Neuron (in vitro differentiated cells): ENCODE measurements around the gene NRCAM.

Experiments
- H2AFZ ChIP-seq: one replicate; pipeline ENCODE4 v1.6.1; 2013; ENCODE audit warnings: low read depth, mild to moderate bottlenecking, inconsistent platforms, low read length, moderate library complexity
- H3K27me3 ChIP-seq: one replicate; pipeline ENCODE4 v1.6.1; 2013; ENCODE audit warnings: low read length; ENCODE audit not compliant: insufficient read depth
- H3K36me3 ChIP-seq: one replicate; pipeline ENCODE4 v1.6.1; 2013; ENCODE audit warnings: low read length; ENCODE audit not compliant: insufficient read depth
- H3K4me1 ChIP-seq: one replicate; pipeline ENCODE4 v1.6.1; 2013; ENCODE audit warnings: low read length; ENCODE audit not compliant: insufficient read depth
- H3K4me3 ChIP-seq: 2 replicates; pipeline ENCODE4 v1.5.1; 2013; ENCODE audit warnings: mild to moderate bottlenecking, low read length, moderate library complexity
- H3K9me3 ChIP-seq: one replicate; pipeline ENCODE4 v1.6.1; 2013; ENCODE audit warnings: low read length

Gene NRCAM

GRCh38 chr7:108188724-108189123 lies 267.5 kb downstream of the NRCAM start:
- Histone ChIP-seq H3K4me3 (no peak overlapping the region), H3K9me3 (peaks cover 4% of the 10 kb centered on the region), H3K27me3 (no peaks in the 10 kb centered on the region), H3K4me1 (no peaks in the 10 kb centered on the region), H3K36me3 (peaks cover 34% of the 10 kb centered on the region), H2AFZ (no peak overlapping the region)

GRCh38 chr7:108181073-108181985 lies 274.9 kb downstream of the NRCAM start:
- no peak overlapping the region for H2AFZ ChIP-seq
- no peaks in the 10 kb centered on the region for H3K4me1 ChIP-seq
- peaks cover 31% of the 10 kb centered on the region for H3K36me3 ChIP-seq
- no peak overlapping the region for H3K4me3 ChIP-seq
- no peaks in the 10 kb centered on the region for H3K27me3 ChIP-seq
- H3K9me3 ChIP-seq = no peaks in the 10 kb centered on the region

- Histone ChIP-seq H3K4me3 (no peak overlapping the region), H3K9me3 (no peaks in the 10 kb centered on the region), H3K27me3 (no peaks in the 10 kb centered on the region), H3K4me1 (no peaks in the 10 kb centered on the region), H3K36me3 (peaks cover 30% of the 10 kb centered on the region), H2AFZ (no peak overlapping the region)
These were observed 277.8 kb downstream of the NRCAM start for GRCh38 chr7:108178398-108178797.

GRCh38 chr7:108171164-108171563 lies 285.1 kb downstream of the NRCAM start:
- H3K4me1 ChIP-seq = no peaks in the 10 kb centered on the region
- no peaks in the 10 kb centered on the region for H3K27me3 ChIP-seq
- H3K36me3 ChIP-seq = peaks cover 7% of the 10 kb centered on the region
- H3K9me3 ChIP-seq = no peaks in the 10 kb centered on the region
- no peak overlapping the region for H3K4me3 ChIP-seq
- H2AFZ ChIP-seq = no peak overlapping the region

- Histone ChIP-seq H3K36me3 (peaks cover 5% of the 10 kb centered on the region), H2AFZ (no peak overlapping the region), H3K9me3 (no peaks in the 10 kb centered on the region), H3K27me3 (no peaks in the 10 kb centered on the region), H3K4me3 (no peak overlapping the region), H3K4me1 (no peaks in the 10 kb centered on the region)
These were observed 286.0 kb downstream of the NRCAM start for GRCh38 chr7:108170251-108170650.

GRCh38 chr7:108167460-108167859 lies 288.8 kb downstream of the NRCAM start:
- Histone ChIP-seq H3K9me3 (no peaks in the 10 kb centered on the region), H3K4me3 (no peak overlapping the region), H3K4me1 (no peaks in the 10 kb centered on the region), H3K27me3 (no peaks in the 10 kb centered on the region), H2AFZ (no peak overlapping the region), H3K36me3 (peaks cover 5% of the 10 kb centered on the region)

GRCh38 chr7:108166687-108167086 lies 289.5 kb downstream of the NRCAM start:
- no peak overlapping the region for H2AFZ ChIP-seq
- H3K4me3 ChIP-seq = no peak overlapping the region
- peaks cover 5% of the 10 kb centered on the region for H3K36me3 ChIP-seq
- H3K27me3 ChIP-seq = no peaks in the 10 kb centered on the region
- no peaks in the 10 kb centered on the region for H3K9me3 ChIP-seq
- no peaks in the 10 kb centered on the region for H3K4me1 ChIP-seq

- Histone ChIP-seq H2AFZ (no peak overlapping the region), H3K9me3 (no peaks in the 10 kb centered on the region)
These were observed 290.5 kb downstream of the NRCAM start for GRCh38 chr7:108165723-108166122.

GRCh38 chr7:108164946-108165345 lies 291.3 kb downstream of the NRCAM start:
- no peaks in the 10 kb centered on the region for H3K4me1 ChIP-seq
- no peaks in the 10 kb centered on the region for H3K27me3 ChIP-seq
- no peak overlapping the region for H3K4me3 ChIP-seq
- no peak overlapping the region for H2AFZ ChIP-seq
- H3K36me3 ChIP-seq = peaks cover 5% of the 10 kb centered on the region
- no peaks in the 10 kb centered on the region for H3K9me3 ChIP-seq

More at GRCh38 chr7:108165723-108166122, 290.5 kb downstream of the NRCAM start:
- Histone ChIP-seq H3K4me3 (no peak overlapping the region), H3K36me3 (peaks cover 5% of the 10 kb centered on the region), H3K4me1 (no peaks in the 10 kb centered on the region), H3K27me3 (no peaks in the 10 kb centered on the region)

- H3K36me3 ChIP-seq = peaks cover 5% of the 10 kb centered on the region
- H3K4me1 ChIP-seq = no peaks in the 10 kb centered on the region
- no peaks in the 10 kb centered on the region for H3K27me3 ChIP-seq
- no peak overlapping the region for H3K4me3 ChIP-seq
- H2AFZ ChIP-seq = no peak overlapping the region
- H3K9me3 ChIP-seq = no peaks in the 10 kb centered on the region
These were observed 291.9 kb downstream of the NRCAM start for GRCh38 chr7:108164342-108164741.

GRCh38 chr7:108158776-108159175 lies 297.5 kb downstream of the NRCAM start:
- Histone ChIP-seq H3K27me3 (no peaks in the 10 kb centered on the region), H3K36me3 (peaks cover 8% of the 10 kb centered on the region), H3K4me3 (no peak overlapping the region), H3K9me3 (no peaks in the 10 kb centered on the region), H3K4me1 (no peaks in the 10 kb centered on the region), H2AFZ (no peak overlapping the region)

- H2AFZ ChIP-seq = no peak overlapping the region
- no peaks in the 10 kb centered on the region for H3K27me3 ChIP-seq
- H3K9me3 ChIP-seq = no peaks in the 10 kb centered on the region
- no peak overlapping the region for H3K4me3 ChIP-seq
- peaks cover 8% of the 10 kb centered on the region for H3K36me3 ChIP-seq
- no peaks in the 10 kb centered on the region for H3K4me1 ChIP-seq
These were observed 298.5 kb downstream of the NRCAM start for GRCh38 chr7:108157606-108158335.

GRCh38 chr7:108156897-108157605 lies 299.2 kb downstream of the NRCAM start:
- H3K27me3 ChIP-seq = no peaks in the 10 kb centered on the region

More at GRCh38 chr7:108156897-108157605, 299.2 kb downstream of the NRCAM start:
- no peaks in the 10 kb centered on the region for H3K9me3 ChIP-seq
- no peak overlapping the region for H2AFZ ChIP-seq
- H3K4me1 ChIP-seq = no peaks in the 10 kb centered on the region
- no peak overlapping the region for H3K4me3 ChIP-seq
- H3K36me3 ChIP-seq = peaks cover 8% of the 10 kb centered on the region
